ENCODE measurements around the gene PEAK1.

GRCh38 chr15:77425104-77425503, 5.2 kb upstream of the PEAK1 start:
- TF ChIP-seq POLR2A (IDR thresholded peaks at IDR 0.05; ENCODE audit: low read depth, low read length) (no peak), CTCF (IDR thresholded peaks at IDR 0.05; ENCODE audit: extremely low read depth in 1 of 2, insufficient read depth in 1 of 2, low read depth in 1 of 2, low read length in 2 of 2) (no peak), FOS (IDR thresholded peaks at IDR 0.05; ENCODE audit: borderline replicate concordance, insufficient read depth, low read length) (no peak), POLR2AphosphoS5 (IDR thresholded peaks at IDR 0.05; ENCODE audit: insufficient read depth, low read depth, low read length) (no peak), EZH2 (IDR thresholded peaks at IDR 0.05; ENCODE audit: borderline replicate concordance, low read depth, low read length, severe bottlenecking) (no peak), MYC (IDR thresholded peaks at IDR 0.05; ENCODE audit: low read depth, low read length) (no peak), MAX (IDR thresholded peaks at IDR 0.05; ENCODE audit: insufficient read depth, insufficient read length) (no peak)
